GM12865 (cell line): ENCODE measurements around the gene KCNK7.

Experiments used
- DNase-seq: peaks from one replicate; pipeline ENCODE4 v3.0.0; 2010; ENCODE audit warnings: low read depth
- H3K4me3 ChIP-seq: 2 replicates; pipeline ENCODE4 v1.5.1; 2011; ENCODE audit warnings: mild to moderate bottlenecking, low read depth, low read length, control low read depth
- TF ChIP-seq, protein P1 (sequence below): IDR thresholded peaks from 2 replicates; pipeline ENCODE4 v1.5.1; 2011; ENCODE audit warnings: low read length, control low read depth, low read depth, inconsistent platforms; ENCODE audit not compliant: insufficient read depth; ENCODE audit errors: missing control alignments

KCNK7 gene, protein sequence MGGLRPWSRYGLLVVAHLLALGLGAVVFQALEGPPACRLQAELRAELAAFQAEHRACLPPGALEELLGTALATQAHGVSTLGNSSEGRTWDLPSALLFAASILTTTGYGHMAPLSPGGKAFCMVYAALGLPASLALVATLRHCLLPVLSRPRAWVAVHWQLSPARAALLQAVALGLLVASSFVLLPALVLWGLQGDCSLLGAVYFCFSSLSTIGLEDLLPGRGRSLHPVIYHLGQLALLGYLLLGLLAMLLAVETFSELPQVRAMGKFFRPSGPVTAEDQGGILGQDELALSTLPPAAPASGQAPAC

DNA sequence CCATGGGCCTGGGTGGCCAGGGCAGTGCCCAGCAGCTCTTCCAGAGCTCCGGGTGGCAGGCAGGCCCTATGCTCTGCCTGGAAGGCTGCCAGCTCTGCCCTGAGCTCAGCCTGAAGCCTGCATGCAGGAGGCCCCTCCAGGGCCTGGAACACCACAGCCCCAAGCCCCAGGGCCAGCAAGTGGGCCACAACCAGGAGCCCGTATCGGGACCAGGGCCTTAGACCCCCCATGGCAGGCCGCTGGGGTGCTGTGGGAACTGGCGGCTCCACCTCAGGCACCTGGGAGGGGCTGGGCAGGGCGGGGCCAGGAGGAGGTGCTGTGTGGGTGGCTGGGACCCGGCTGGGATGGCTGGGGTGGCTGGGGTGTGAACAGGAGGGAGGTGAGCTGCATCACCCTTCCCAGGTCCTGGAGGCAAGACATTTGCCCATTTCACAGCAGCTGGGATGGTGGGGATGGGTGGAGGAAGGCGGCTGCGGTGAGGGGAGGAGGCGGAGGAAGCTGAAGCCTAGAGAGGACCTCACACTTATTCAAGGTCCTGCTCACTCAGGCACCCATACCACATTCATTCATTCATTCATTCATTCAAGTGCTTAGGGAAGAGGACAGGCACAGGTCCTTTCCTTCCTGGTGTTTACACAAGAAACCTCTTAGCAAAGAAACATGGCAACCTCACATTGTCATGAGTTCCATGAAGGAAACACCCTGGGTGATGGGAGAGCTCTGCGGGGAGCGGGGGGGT is at the start of gene KCNK7:
KCNK7 (minus strand) TSS at position 258 of the 739 bp plus-strand sequence; CDS start at position 230, 28 bp downstream.
- no peak for DNase-seq
- TF ChIP-seq, protein P1, sequence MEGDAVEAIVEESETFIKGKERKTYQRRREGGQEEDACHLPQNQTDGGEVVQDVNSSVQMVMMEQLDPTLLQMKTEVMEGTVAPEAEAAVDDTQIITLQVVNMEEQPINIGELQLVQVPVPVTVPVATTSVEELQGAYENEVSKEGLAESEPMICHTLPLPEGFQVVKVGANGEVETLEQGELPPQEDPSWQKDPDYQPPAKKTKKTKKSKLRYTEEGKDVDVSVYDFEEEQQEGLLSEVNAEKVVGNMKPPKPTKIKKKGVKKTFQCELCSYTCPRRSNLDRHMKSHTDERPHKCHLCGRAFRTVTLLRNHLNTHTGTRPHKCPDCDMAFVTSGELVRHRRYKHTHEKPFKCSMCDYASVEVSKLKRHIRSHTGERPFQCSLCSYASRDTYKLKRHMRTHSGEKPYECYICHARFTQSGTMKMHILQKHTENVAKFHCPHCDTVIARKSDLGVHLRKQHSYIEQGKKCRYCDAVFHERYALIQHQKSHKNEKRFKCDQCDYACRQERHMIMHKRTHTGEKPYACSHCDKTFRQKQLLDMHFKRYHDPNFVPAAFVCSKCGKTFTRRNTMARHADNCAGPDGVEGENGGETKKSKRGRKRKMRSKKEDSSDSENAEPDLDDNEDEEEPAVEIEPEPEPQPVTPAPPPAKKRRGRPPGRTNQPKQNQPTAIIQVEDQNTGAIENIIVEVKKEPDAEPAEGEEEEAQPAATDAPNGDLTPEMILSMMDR = no peak
- H3K4me3 ChIP-seq = no peak within 1 kb of the TSS

DNA sequence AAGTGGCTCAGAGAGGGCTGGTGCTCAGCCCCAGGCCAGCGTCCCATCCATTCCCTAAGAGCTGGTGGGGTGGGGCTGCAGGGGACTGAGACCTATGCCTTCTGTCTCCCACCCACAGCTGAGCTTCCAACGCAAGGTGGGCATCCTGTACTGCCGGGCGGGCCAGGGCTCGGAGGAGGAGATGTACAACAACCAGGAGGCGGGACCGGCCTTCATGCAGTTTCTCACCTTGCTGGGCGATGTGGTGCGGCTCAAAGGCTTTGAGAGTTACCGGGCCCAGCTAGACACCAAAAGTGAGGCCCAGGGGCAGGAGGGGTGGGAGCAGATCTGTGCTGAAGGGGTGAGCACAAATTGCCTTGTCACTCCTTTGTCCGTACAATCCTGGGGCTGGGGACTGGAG is 49.2 kb upstream of the KCNK7 start:
- DNase-seq = no peak
- no peak overlapping the region for H3K4me3 ChIP-seq
- TF ChIP-seq, protein P1 = no peak

DNA sequence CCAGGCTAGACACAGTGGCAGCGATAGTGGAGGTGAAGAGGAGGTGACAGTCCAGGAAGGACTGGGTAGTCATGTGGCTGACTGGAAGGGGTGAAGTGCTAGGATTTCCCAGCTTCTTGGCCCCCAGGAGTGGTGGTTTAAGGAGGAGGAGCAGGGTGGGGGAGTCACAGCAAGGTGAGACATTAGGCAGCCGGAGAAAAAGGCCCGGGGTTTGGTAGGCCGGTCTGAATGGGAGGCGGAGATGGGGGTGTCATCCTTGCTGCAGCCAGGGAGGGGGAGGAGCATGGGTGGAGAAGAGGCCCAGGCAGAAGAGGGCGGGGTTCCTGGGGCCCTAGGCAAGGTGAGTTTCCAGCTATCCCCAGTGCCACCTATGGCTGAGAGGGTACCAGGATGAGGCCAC is 48.4 kb upstream of the KCNK7 start:
- no peak overlapping the region for H3K4me3 ChIP-seq
- DNase-seq = no peak
- TF ChIP-seq, protein P1 = no peak

DNA sequence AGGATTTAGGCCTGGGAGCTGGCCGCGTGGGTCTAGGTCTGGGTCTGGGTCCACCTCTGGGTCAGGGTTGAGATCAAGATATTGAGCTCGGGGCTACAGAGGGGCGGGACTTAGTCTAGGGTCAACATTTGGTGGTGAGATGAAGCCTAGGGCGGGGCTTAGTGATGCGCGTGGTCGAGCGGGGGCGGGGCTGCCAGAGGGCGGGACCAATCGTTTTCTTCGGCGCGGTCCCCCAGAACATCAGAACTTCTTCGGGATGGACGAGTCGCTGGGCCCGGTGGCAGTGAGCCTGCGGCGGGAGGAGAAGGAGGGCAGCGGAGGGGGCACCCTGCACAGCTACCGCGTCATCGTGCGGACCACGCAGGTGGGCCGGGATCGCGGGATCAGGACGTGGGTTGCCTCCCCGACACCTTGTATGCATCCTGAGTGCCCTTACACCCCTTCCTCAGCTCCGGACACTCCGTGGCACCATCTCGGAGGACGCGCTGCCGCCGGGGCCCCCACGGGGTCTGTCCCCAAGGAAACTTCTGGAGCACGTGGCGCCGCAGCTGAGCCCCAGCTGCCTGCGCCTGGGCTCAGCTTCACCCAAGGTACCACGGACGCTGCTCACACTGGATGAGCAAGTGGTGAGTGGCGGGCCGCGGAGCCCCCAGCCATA is 46.5 kb upstream of the KCNK7 start:
- peak overlapping the region; percentile 91 for H3K4me3 ChIP-seq
- no peak for DNase-seq
- TF ChIP-seq, protein P1 = no peak

DNA sequence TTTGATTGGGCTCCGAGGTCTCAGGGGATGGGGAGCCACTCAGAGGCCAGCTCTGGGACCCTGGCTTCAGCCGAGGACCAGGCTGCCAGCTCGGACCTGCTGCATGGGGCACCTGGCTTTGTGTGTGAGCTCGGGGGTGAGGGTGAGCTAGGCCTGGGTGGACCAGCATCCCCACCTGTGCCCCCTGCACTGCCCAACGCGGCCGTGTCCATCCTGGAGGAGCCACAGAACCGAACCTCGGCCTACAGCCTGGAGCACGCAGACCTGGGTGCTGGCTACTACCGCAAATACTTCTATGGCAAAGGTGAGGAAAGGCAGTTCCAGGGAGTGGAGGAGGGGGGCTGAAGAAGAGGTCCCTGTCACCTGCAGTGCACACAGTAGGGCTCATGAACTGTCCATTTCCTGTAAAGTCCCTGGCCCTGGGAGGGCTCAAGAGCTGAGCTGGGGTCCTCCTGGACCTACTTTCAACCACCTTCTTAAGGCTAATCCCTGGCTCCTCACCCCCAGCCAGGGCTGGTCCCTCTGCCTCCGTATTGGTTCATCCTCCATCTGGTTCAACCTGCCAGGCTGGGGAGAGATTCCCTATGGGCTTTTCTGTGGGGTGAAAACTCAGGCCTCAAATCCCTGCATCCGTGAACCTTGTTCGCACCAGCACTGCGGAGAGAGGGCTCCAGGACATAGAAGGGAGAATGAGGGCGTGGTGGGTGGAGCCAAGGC is 45.9 kb upstream of the KCNK7 start:
- TF ChIP-seq, protein P1 = no peak
- no peak for DNase-seq

DNA sequence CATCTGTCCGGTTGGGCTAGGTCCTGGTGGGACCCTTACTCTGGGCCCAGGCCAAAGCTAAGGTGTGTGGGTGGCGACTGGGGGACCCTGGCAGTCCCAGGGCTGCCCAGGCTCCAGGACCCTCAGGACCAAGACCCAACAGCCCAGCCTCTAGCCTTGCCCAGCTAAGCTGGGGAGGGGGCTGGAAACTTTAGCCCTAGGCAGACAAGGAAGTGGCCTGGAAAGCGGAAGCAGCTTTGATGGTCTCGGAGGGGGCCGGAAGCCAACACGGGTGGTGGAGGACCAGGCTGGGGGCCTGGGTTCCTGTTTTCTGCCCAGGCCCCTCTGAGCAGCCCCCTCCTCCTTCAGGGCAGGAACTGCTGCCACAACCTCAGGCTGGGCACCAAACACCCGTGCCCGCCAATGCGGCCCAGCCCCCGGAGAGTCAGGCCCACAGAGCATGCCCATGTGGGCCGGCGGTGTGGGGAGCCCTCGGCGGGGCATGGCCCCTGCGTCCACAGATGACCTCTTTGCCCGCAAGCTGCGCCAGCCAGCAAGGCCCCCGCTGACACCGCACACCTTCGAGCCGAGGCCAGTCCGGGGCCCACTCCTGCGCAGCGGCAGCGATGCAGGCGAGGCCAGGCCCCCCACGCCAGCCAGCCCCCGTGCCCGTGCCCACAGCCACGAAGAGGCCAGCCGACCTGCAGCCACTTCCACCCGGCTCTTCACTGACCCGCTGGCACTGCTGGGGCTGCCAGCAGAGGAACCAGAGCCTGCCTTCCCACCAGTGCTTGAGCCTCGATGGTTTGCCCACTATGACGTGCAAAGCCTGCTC is 45.1 kb upstream of the KCNK7 start:
- H3K4me3 ChIP-seq = peak overlapping the region; percentile 91
- DNase-seq = peak; percentile 59
- TF ChIP-seq, protein P1 = no peak

More for the DNA sequence above, 45.9 kb upstream of the KCNK7 start:
- H3K4me3 ChIP-seq = peak overlapping the region; percentile 91
